ENCODE data around the gene MARS1. TPM values are rescaled to one million over a fixed set of nuclear protein-coding genes. Genes with fewer than 3 reads are reported as not detected.
A peak's percentile ranks its signal among the peaks of the same experiment; 100 is the strongest.

Gene MARS1
- total RNA-seq, 2 experiments from 2014 or later = 389 to 583 TPM

- POLR2A ChIA-PET = interaction anchor here (0.7 to 2.0 kb wide), 2 partner anchors 15 to 56 kb away, joined by 4 to 13 read pairs; partner anchors contain the start of gene DCTN2
- no peak for ATAC-seq
- peak overlapping the region; percentile 19 for H3K27ac Mint-ChIP-seq
- intact Hi-C loops (cut with DNase I, micrococcal nuclease) = no loop called here
- no peaks in the 10 kb centered on the region for H3K27me3 Mint-ChIP-seq
- no peaks in the 10 kb centered on the region for H3K9me3 Mint-ChIP-seq (ENCODE audit: low read depth)
- H3K4me3 Mint-ChIP-seq = no peak overlapping the region
- H3K4me1 Mint-ChIP-seq = no peaks in the 10 kb centered on the region
- CTCF ChIA-PET = interaction anchor here (0.6 to 0.9 kb wide), 3 partner anchors 30 to 199 kb away, joined by 3 to 4 read pairs (median 3); no protein-coding TSS in a partner anchor
- DNase-seq = no peak
- H3K36me3 Mint-ChIP-seq (ENCODE audit: low read depth) = peaks cover 53% of the 10 kb centered on the region
These were observed 44.0 kb downstream of the MARS1 start for GRCh38 chr12:57531836-57532235.

- no peak for DNase-seq
- peaks cover under 1% of the 10 kb centered on the region for H3K4me1 Mint-ChIP-seq
- no peaks in the 10 kb centered on the region for H3K9me3 Mint-ChIP-seq (ENCODE audit: low read depth)
- H3K27ac Mint-ChIP-seq = no peak overlapping the region
- H3K36me3 Mint-ChIP-seq (ENCODE audit: low read depth) = peaks cover 52% of the 10 kb centered on the region
- ATAC-seq = no peak
- H3K27me3 Mint-ChIP-seq = no peaks in the 10 kb centered on the region
- intact Hi-C loops (cut with DNase I, micrococcal nuclease) = no loop called here
- ChIA-PET CTCF (interaction anchor here (0.8 to 1.4 kb wide), 2 partner anchors 9 to 19 kb away, joined by 3 to 6 read pairs; no protein-coding TSS in a partner anchor), POLR2A (no interaction called here)
- H3K4me3 Mint-ChIP-seq = no peak overlapping the region
These were observed 45.2 kb downstream of the MARS1 start for GRCh38 chr12:57533108-57533507.

DNA sequence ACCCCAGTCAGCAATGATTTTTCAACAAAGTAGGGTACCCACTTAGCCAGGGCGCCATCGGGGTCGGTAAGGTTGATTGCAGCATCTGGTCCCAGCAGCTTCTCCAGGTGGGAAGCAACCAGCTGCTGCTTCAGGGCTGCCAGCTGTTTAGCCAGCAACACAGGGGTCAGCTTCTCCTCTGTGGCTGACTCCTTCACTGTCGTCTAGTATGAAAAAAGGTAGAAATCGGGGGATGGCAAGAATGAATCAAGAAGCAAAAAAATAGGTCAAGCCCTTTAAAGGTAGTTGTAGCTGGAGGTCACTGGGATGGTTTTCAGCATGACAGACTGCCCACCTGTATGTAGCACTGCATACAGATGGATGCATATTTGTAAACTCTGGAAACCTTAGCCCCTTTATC, 46.4 kb downstream of the MARS1 start:
- DNase-seq (no peak), ATAC-seq (no peak)
- Mint-ChIP-seq H3K4me1 (peaks cover 2% of the 10 kb centered on the region), H3K27ac (no peak overlapping the region), H3K4me3 (no peak overlapping the region), H3K36me3 (ENCODE audit: low read depth) (peaks cover 48% of the 10 kb centered on the region), H3K27me3 (no peaks in the 10 kb centered on the region), H3K9me3 (ENCODE audit: low read depth) (no peaks in the 10 kb centered on the region)
- POLR2A ChIA-PET = interaction anchor here (0.7 kb wide), 1 partner anchor 17 kb away, joined by 3 read pairs; no protein-coding TSS in a partner anchor
- CTCF ChIA-PET = interaction anchor here (0.7 to 1.4 kb wide), 3 partner anchors 8 to 104 kb away, joined by 3 to 5 read pairs (median 4); no protein-coding TSS in a partner anchor
- intact Hi-C loops (cut with DNase I, micrococcal nuclease) = no loop called here

DNA sequence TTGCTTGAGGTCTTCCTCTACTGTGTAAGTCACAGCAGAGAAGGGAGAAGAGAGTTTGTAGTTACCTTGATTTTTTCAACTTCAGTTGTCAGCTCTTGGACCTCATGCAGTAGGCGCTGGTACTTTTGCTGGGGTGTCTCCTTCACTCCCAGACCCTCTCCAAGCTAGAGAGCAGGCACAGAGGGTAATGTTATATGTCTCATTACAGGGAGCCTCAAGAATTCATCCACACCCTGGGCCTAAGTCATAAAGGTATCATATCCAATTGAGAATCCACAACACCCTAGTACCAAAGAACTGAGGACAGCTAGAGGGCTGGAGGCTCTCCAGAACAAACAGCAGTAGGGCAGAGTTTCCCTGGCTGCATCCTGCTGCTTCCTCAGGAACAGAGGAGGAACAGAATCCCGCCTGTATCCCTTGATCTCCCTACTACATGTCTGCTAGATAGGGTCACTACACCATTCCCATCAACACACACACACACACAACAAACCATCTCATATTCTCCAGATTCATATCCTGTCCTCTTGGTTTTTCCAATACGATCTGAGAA, 47.2 kb downstream of the MARS1 start:
- intact Hi-C loops (cut with DNase I, micrococcal nuclease) = no loop called here
- ATAC-seq = no peak
- Mint-ChIP-seq H3K27ac (no peak overlapping the region), H3K4me1 (peaks cover 2% of the 10 kb centered on the region), H3K27me3 (no peaks in the 10 kb centered on the region), H3K36me3 (ENCODE audit: low read depth) (peaks cover 41% of the 10 kb centered on the region), H3K4me3 (no peak overlapping the region), H3K9me3 (ENCODE audit: low read depth) (no peaks in the 10 kb centered on the region)
- POLR2A ChIA-PET = no interaction called here
- no peak for DNase-seq
- CTCF ChIA-PET = interaction anchor here (0.6 to 1.4 kb wide), 2 partner anchors 12 to 86 kb away, joined by 3 to 5 read pairs; no protein-coding TSS in a partner anchor

DNA sequence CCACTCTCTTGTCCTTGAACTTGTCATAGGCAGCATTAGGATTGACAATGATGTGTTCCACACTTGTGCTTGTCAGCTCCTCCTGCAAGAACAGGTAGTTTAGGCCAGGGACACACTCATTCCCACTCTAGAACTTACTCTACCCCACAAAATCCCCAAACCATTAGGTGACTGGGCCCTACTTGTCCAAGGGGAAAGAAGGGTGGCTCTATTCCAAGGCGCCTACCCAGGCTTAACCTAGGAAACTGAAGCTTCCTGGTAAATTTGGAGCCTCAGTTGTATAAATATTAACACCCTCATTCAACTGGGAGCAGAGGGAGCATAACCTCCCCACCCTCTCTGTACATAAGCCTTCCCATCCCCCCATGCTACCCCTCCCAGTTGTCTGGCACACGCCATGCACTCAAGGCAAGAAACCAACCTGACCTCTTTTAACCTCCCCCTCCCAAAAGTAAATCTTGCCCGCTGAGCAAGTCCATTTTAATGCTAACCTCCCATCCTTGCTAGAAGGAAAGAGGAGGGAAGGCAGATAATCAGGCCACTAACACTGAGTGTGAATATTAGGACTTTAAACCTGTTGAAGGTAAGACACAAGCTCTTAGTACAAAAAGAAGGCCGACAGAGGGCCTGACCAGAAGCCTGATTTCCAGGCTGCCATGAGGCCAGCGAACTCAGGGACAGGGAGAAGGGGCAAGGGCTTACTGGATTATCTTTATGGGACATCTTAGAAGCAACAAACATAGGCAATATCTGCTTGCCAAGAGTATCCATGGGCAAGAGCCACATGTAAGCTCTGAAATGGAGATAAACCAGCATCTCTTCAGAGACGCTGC, 48.1 kb downstream of the MARS1 start:
- POLR2A ChIA-PET = interaction anchor here (0.5 kb wide), 1 partner anchor 16 kb away, joined by 3 read pairs; the partner anchor contains the start of gene DDIT3
- intact Hi-C loops (cut with DNase I, micrococcal nuclease) = no loop called here
- Mint-ChIP-seq H3K36me3 (ENCODE audit: low read depth) (peaks cover 37% of the 10 kb centered on the region), H3K4me1 (peaks cover 2% of the 10 kb centered on the region), H3K4me3 (no peak overlapping the region), H3K27me3 (no peaks in the 10 kb centered on the region), H3K9me3 (ENCODE audit: low read depth) (no peaks in the 10 kb centered on the region), H3K27ac (no peak overlapping the region)
- ATAC-seq (no peak), DNase-seq (no peak)
- CTCF ChIA-PET = interaction anchor here (0.6 to 1.0 kb wide), 2 partner anchors 11 to 103 kb away, joined by 3 to 4 read pairs; no protein-coding TSS in a partner anchor

DNA sequence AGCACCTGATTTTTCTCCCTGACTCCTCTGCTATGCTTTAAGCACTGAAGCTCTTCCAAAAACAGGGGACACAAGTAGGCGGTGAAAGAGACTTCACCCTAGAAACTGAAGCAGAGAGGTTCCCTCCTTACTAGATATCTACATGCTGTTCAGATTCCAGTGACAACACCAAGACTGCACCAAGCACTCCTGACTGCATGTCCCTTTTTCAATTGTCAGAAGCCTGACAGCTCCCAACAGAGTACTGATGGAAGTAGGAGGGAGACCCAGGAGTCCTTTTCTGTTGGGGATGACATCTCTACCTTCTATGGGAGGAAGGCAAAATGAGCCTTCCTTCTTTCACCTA, 48.7 kb downstream of the MARS1 start:
- POLR2A ChIA-PET = interaction anchor here (0.5 kb wide), 1 partner anchor 17 kb away, joined by 3 read pairs; the partner anchor contains the start of gene DDIT3
- Mint-ChIP-seq H3K36me3 (ENCODE audit: low read depth) (peaks cover 37% of the 10 kb centered on the region), H3K9me3 (ENCODE audit: low read depth) (no peaks in the 10 kb centered on the region), H3K27me3 (no peaks in the 10 kb centered on the region), H3K4me3 (no peak overlapping the region), H3K27ac (no peak overlapping the region), H3K4me1 (peaks cover 2% of the 10 kb centered on the region)
- CTCF ChIA-PET = interaction anchor here (1.0 kb wide), 1 partner anchor 103 kb away, joined by 4 read pairs; no protein-coding TSS in a partner anchor
- DNase-seq (no peak), ATAC-seq (no peak)
- intact Hi-C loops (cut with DNase I, micrococcal nuclease) = no loop called here

- Mint-ChIP-seq H3K4me3 (no peak overlapping the region), H3K36me3 (ENCODE audit: low read depth) (peaks cover 22% of the 10 kb centered on the region), H3K4me1 (peaks cover 11% of the 10 kb centered on the region), H3K27me3 (no peaks in the 10 kb centered on the region), H3K9me3 (ENCODE audit: low read depth) (no peaks in the 10 kb centered on the region), H3K27ac (no peak overlapping the region)
- POLR2A ChIA-PET = no interaction called here
- intact Hi-C loops (cut with DNase I, micrococcal nuclease) = no loop called here
- CTCF ChIA-PET = interaction anchor here (0.8 to 1.8 kb wide), 5 partner anchors 8 to 217 kb away, joined by 3 to 4 read pairs (median 3); partner anchors contain the start of gene DCTN2
- DNase-seq = no peak
- peak; percentile 12 for ATAC-seq
These were observed 51.4 kb downstream of the MARS1 start for GRCh38 chr12:57539134-57539768.

GRCh38 chr12:57541001-57541400, 53.1 kb downstream of the MARS1 start:
- Mint-ChIP-seq H3K27me3 (no peaks in the 10 kb centered on the region), H3K36me3 (ENCODE audit: low read depth) (peaks cover 20% of the 10 kb centered on the region), H3K9me3 (ENCODE audit: low read depth) (no peaks in the 10 kb centered on the region), H3K27ac (no peak overlapping the region), H3K4me3 (no peak overlapping the region), H3K4me1 (peaks cover 24% of the 10 kb centered on the region)
- DNase-seq (no peak), ATAC-seq (no peak)
- ChIA-PET CTCF (interaction anchor here (1.0 kb wide), 1 partner anchor 411 kb away, joined by 3 read pairs; no protein-coding TSS in a partner anchor), POLR2A (no interaction called here)
- intact Hi-C loops (cut with DNase I, micrococcal nuclease) = no loop called here

DNA sequence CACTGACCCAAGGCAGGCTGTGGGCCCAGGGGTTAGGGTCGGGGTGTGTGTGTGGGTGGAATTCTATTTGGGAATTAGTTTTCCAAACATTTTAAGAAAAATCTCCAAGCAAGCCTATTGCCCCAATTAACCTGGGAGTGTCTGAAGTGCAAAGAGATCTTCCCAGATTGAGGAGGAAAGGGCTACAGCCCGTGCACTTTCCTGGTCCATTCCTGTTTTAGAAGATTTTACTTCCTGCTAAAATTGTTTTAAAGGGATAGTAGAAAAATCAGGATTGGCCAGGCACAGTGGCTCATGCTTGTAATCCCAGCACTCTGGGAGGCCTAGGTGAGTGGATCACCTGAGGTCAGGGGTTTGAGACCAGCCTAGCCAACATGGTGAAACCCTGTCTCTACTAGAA, 53.8 kb downstream of the MARS1 start:
- H3K27me3 Mint-ChIP-seq = no peaks in the 10 kb centered on the region
- H3K27ac Mint-ChIP-seq = no peak overlapping the region
- peaks cover 23% of the 10 kb centered on the region for H3K36me3 Mint-ChIP-seq (ENCODE audit: low read depth)
- no peak overlapping the region for H3K4me3 Mint-ChIP-seq
- POLR2A ChIA-PET = no interaction called here
- intact Hi-C loops (cut with DNase I, micrococcal nuclease) = no loop called here
- CTCF ChIA-PET = interaction anchor here (0.5 kb wide), 1 partner anchor 191 kb away, joined by 3 read pairs; no protein-coding TSS in a partner anchor
- DNase-seq (no peak), ATAC-seq (no peak)
- no peaks in the 10 kb centered on the region for H3K9me3 Mint-ChIP-seq (ENCODE audit: low read depth)
- H3K4me1 Mint-ChIP-seq = peaks cover 28% of the 10 kb centered on the region

DNA sequence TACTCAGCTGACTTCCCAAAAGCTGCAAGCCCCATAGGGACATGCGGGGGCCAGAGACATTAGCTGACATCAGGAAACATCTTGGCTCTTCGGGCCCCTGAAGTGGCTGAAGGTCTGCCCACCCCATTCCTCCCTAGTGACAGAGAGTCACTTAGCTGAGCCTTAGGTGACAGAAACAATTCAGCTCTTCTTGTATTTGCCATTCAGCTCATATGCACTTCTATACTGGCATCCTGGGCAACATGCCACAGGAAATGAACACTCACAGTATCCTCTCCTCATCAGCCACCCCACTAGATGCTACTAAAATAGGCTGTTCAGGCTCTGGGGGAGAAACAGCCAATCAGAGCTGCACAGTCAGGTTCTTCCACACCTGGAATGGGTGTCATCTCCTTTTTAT, 55.7 kb downstream of the MARS1 start:
- Mint-ChIP-seq H3K27ac (no peak overlapping the region), H3K27me3 (peaks cover 1% of the 10 kb centered on the region), H3K9me3 (ENCODE audit: low read depth) (no peaks in the 10 kb centered on the region), H3K36me3 (ENCODE audit: low read depth) (peaks cover 16% of the 10 kb centered on the region), H3K4me1 (peaks cover 34% of the 10 kb centered on the region), H3K4me3 (no peak overlapping the region)
- CTCF ChIA-PET = interaction anchor here (1.7 kb wide), 1 partner anchor 39 kb away, joined by 3 read pairs; no protein-coding TSS in a partner anchor
- intact Hi-C loops (cut with DNase I, micrococcal nuclease) = no loop called here
- DNase-seq (no peak), ATAC-seq (no peak)
- POLR2A ChIA-PET = no interaction called here

Measured in activated CD4-positive, alpha-beta T cell treated with anti-CD3 and anti-CD28 coated beads for 36 hours (primary cell).